CD4-positive, alpha-beta T cell treated with Interleukin-17A for 4 hours (primary cell): ENCODE data around the gene MAGI3.
"Not testable (repeated sequence)": the region's sequence is repeated elsewhere in the genome, so short reads cannot be mapped to it uniquely, and the experiment has no call there.

Experiments
- DNase-seq: peaks from one replicate; pipeline ENCODE4 v3.0.0-alpha.2; 2020; ENCODE audit warnings: mixed read lengths

The MAGI3 gene

GRCh38 chr1:113444857-113445256 lies 54.5 kb downstream of the MAGI3 start:
- DNase-seq, result no peak

GRCh38 chr1:113451710-113452109 lies 61.4 kb downstream of the MAGI3 start:
- no peak for DNase-seq

- peak; percentile 25 for DNase-seq
Measured at GRCh38 chr1:113452921-113453770, 62.8 kb downstream of the MAGI3 start.

GRCh38 chr1:113453771-113454083 lies 63.4 kb downstream of the MAGI3 start:
- no peak for DNase-seq

GRCh38 chr1:113455374-113455773 lies 65.1 kb downstream of the MAGI3 start:
- no peak for DNase-seq

- DNase-seq, result no peak
Measured at GRCh38 chr1:113456967-113457366, 66.7 kb downstream of the MAGI3 start.

- no peak for DNase-seq
Measured at GRCh38 chr1:113459279-113459678, 69.0 kb downstream of the MAGI3 start.

GRCh38 chr1:113467991-113468390 lies 77.7 kb downstream of the MAGI3 start:
- DNase-seq, result no peak

GRCh38 chr1:113478427-113479195 lies 88.3 kb downstream of the MAGI3 start:
- DNase-seq, result not testable (repeated sequence)

GRCh38 chr1:113479713-113480676 lies 89.7 kb downstream of the MAGI3 start:
- DNase-seq, result no peak

- DNase-seq, result not testable (repeated sequence)
Measured at GRCh38 chr1:113485131-113485530, 94.8 kb downstream of the MAGI3 start.

GRCh38 chr1:113488576-113489177 lies 98.4 kb downstream of the MAGI3 start:
- no peak for DNase-seq

- DNase-seq, result no peak
Measured at GRCh38 chr1:113490384-113490783, 100.1 kb downstream of the MAGI3 start.

GRCh38 chr1:113493533-113493932 lies 103.2 kb downstream of the MAGI3 start:
- DNase-seq, result no peak

GRCh38 chr1:113505357-113505756 lies 115.0 kb downstream of the MAGI3 start:
- DNase-seq, result no peak

- DNase-seq, result no peak
Measured at GRCh38 chr1:113507552-113508214, 117.4 kb downstream of the MAGI3 start.

- DNase-seq, result no peak
Measured at GRCh38 chr1:113508364-113509164, 118.2 kb downstream of the MAGI3 start.

GRCh38 chr1:113509766-113510165 lies 119.5 kb downstream of the MAGI3 start:
- not testable (repeated sequence) for DNase-seq

GRCh38 chr1:113511269-113511668 lies 121.0 kb downstream of the MAGI3 start:
- no peak for DNase-seq

GRCh38 chr1:113515498-113515897 lies 125.2 kb downstream of the MAGI3 start:
- DNase-seq, result no peak

GRCh38 chr1:113517346-113517745 lies 127.0 kb downstream of the MAGI3 start:
- DNase-seq, result no peak
